ENCODE measurements around the gene GSPT1.
A peak's percentile ranks its signal among the peaks of the same experiment; 100 is the strongest.
"Not testable (repeated sequence)": the region's sequence is repeated elsewhere in the genome, so short reads cannot be mapped to it uniquely, and the experiment has no call there.

Gene GSPT1

GRCh38 chr16:11915644-11916523 is at the start of gene GSPT1:
TSS of gene GSPT1 (minus strand) at chr16:11915956. CDS start at chr16:11915720, 236 bp downstream.
- DNase-seq, result peak; percentile 80 to 100 (median 98)

- DNase-seq, result no peak
Observed at GRCh38 chr16:11964761-11965551, 49.2 kb upstream of the GSPT1 start, which contains the start of gene TNFRSF17. TSS of gene TNFRSF17 (plus strand) at chr16:11965210. CDS start at chr16:11965325, 115 bp downstream.

- DNase-seq, result no peak
Observed at GRCh38 chr16:11963706-11964105, 48.0 kb upstream of the GSPT1 start.

- DNase-seq, result not testable (repeated sequence)
Observed at GRCh38 chr16:11962978-11963377, 47.2 kb upstream of the GSPT1 start.

GRCh38 chr16:11962457-11962856 is 46.7 kb upstream of the GSPT1 start:
- DNase-seq, result not testable (repeated sequence)

GRCh38 chr16:11957591-11958395 is 42.0 kb upstream of the GSPT1 start:
- DNase-seq, result no peak

- no peak for DNase-seq
Observed at GRCh38 chr16:11956558-11956957, 40.8 kb upstream of the GSPT1 start.

- no peak for DNase-seq
Observed at GRCh38 chr16:11955713-11956123, 40.0 kb upstream of the GSPT1 start.

- not testable (repeated sequence) for DNase-seq
Observed at GRCh38 chr16:11953576-11953975, 37.8 kb upstream of the GSPT1 start.

- no peak for DNase-seq
Observed at GRCh38 chr16:11950388-11950787, 34.6 kb upstream of the GSPT1 start.

GRCh38 chr16:11949527-11949926 is 33.8 kb upstream of the GSPT1 start:
- peak in 37 of 58 donors; percentile 1 to 44 (median 13) for DNase-seq

- no peak for DNase-seq
Observed at GRCh38 chr16:11948819-11949218, 33.1 kb upstream of the GSPT1 start.

GRCh38 chr16:11946433-11946832 is 30.7 kb upstream of the GSPT1 start:
- DNase-seq, result no peak

- not testable (repeated sequence) for DNase-seq
Observed at GRCh38 chr16:11941945-11942344, 26.2 kb upstream of the GSPT1 start, which contains the start of gene NPIPB2. TSS of gene NPIPB2 (minus strand) at chr16:11942045. CDS start at chr16:11942045, 0 bp downstream.

GRCh38 chr16:11927350-11927749 is 11.6 kb upstream of the GSPT1 start:
- not testable (repeated sequence) for DNase-seq

- DNase-seq, result not testable (repeated sequence)
Observed at GRCh38 chr16:11924046-11924445, 8.3 kb upstream of the GSPT1 start.

- DNase-seq, result peak in 4 of 58 donors; percentile 4 to 60 (median 30)
Observed at GRCh38 chr16:11916524-11917285, 949 bp upstream of the GSPT1 start.

- peak in 26 of 58 donors; percentile 8 to 72 (median 44) for DNase-seq
Observed at GRCh38 chr16:11915114-11915643, 577 bp downstream of the GSPT1 start.

- peak in 12 of 58 donors; percentile 7 to 44 (median 21) for DNase-seq
Observed at GRCh38 chr16:11914210-11915113, 1.3 kb downstream of the GSPT1 start.
